ENCODE results near the gene RBBP9.

DNA sequence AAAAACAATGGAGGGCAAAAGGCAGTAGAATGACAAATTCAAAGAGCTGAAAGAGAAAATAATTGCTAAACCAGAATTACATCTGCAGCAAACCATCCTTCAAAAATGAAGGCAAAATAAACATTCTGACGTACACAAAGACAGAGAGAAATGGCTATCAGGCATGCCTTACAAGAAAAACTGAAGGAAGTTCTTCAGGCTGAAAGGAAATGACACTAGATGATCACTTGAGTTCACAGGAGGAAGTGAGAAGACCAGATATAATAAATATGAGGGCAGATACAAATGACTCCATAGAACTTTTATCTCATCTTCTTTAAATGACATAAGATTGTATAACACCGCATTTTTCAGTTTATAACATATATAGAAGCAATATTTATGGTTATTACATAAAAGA is 60.2 kb downstream of the RBBP9 start:
- TF ChIP-seq POLR2A (IDR thresholded peaks at IDR 0.05; ENCODE audit: low read depth, low read length) (no peak), RAD21 (IDR thresholded peaks at IDR 0.05; ENCODE audit: low read length) (no peak), RFX5 (IDR thresholded peaks at IDR 0.05; ENCODE audit: low read depth, low read length) (no peak), MAFK (IDR thresholded peaks at IDR 0.05; ENCODE audit: low read depth, low read length) (no peak), MXI1 (IDR thresholded peaks at IDR 0.05; ENCODE audit: borderline replicate concordance, low read depth, low read length) (no peak)
- TF ChIP-seq, protein P1, sequence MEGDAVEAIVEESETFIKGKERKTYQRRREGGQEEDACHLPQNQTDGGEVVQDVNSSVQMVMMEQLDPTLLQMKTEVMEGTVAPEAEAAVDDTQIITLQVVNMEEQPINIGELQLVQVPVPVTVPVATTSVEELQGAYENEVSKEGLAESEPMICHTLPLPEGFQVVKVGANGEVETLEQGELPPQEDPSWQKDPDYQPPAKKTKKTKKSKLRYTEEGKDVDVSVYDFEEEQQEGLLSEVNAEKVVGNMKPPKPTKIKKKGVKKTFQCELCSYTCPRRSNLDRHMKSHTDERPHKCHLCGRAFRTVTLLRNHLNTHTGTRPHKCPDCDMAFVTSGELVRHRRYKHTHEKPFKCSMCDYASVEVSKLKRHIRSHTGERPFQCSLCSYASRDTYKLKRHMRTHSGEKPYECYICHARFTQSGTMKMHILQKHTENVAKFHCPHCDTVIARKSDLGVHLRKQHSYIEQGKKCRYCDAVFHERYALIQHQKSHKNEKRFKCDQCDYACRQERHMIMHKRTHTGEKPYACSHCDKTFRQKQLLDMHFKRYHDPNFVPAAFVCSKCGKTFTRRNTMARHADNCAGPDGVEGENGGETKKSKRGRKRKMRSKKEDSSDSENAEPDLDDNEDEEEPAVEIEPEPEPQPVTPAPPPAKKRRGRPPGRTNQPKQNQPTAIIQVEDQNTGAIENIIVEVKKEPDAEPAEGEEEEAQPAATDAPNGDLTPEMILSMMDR (conservative IDR thresholded peaks at IDR 0.05; ENCODE audit: low read depth, low read length) = no peak
